Measurements from ENCODE around the gene BLTP3B.

BLTP3B gene

GRCh38 chr12:100164153-100164704 lies 21.6 kb upstream of the BLTP3B start:
- DNase-seq (ENCODE audit: low read depth in 2 of 2), result no peak

DNA sequence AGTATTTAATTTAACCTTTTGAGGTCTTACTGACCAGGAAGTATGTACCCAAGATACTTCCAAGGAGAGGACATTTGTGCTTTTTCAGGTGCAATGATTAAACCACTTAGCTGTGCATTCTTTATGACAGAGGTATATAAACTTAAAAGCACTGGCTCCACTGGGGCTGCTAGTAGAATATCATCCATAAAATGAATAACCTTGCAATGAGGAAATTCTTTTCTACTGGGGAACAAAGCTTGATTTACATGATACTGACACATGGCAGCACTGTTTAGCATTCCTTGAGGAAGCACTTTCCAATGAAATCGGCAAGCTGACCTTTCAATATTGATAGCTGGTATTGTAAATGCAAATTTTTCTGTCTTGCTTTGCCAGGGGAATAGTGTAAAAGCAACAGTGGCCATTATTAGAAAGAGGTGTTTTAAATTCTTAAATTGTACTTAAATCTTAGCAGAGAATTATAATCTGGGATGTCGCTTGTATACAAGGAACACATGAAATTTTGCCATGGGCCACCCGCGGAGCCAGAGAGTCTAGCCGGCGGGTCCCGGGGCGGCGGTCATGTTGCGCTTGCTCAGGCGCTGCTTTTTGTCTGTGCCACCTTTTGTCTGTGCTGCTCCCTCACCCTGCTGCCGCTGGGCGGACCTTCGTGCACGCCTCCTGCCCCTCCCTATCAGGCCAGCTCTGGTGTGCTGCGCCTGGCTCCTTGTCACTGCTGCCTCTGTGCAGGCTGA lies 20.9 kb upstream of the BLTP3B start:
- peak; percentile 50 to 54 for DNase-seq (ENCODE audit: low read depth in 2 of 2)

DNA sequence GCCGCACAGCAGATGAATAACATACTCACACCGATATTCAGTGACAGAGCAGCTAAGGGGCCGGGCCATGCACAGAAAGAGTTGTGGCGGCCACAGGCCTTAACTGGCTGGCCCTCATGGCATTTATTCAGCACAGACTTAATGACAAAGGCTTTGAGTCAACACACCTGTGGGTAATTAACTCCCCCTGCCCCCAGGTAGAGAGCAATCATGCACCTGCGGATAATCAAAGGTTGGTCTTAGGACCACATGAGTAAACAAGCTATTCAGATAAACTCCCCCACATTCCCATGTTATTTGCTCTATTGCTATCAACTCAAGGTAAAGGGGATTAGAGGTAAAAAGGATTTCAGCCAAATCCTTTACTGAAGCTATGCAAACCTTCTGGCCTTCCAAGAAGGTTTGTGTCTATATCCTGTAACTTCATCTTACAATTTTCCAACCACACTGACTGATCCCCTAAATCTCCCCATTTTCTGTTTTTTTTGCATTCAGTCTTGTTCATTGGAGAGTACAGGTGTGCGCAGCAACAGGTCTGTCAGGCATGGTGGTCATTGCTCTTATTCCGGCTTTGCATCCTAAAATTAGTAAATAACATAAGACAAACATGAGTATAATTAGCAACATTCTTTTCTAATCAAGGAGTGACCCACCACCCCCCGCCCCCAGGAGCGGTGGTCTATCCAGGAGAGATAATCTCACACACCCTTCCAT lies 16.9 kb upstream of the BLTP3B start:
- no peak for DNase-seq (ENCODE audit: low read depth in 2 of 2)

DNA sequence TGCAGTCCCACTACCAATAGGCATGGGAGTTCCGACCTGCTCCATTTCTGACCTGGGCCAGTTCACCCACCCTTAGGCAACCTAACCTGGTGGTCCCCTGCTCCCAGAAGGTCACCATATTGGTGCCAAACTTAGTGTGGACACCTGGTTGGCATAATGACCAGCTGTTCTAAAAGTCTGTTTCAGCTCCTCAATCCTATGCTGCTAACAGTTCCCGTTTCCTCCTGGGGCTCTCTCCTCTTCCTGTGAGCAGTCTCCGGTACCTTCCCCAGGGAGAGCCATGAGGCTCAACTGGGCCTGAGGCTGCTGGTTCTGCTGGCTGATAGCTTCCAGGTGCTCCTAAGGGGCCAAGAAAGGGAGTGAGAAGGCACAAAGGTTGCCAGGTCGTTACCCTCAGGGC lies 15.9 kb upstream of the BLTP3B start:
- no peak for DNase-seq (ENCODE audit: low read depth in 2 of 2)

DNA sequence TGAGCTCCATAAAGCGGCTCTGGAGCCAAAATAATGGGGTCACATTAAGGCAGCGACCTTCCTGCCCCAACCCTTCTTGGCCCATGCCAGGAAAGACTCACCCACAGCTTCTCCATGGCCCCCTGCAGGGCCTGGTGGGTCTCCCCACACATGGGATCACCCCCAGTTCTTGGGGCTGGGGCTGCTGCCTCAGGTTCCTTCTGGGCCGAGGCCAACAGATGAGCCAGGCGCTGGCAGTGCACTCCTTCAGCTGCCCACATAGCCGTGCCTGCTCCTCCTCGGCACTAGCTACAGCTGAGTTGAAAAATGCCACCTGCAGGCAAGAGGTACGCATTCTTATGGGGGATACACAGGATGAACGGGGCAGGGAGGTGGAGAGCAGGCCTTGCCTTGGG lies 14.8 kb upstream of the BLTP3B start:
- no peak for DNase-seq (ENCODE audit: low read depth in 2 of 2)

- no peak for DNase-seq (ENCODE audit: low read depth in 2 of 2)
Measured at GRCh38 chr12:100156731-100157426, 14.2 kb upstream of the BLTP3B start.

DNA sequence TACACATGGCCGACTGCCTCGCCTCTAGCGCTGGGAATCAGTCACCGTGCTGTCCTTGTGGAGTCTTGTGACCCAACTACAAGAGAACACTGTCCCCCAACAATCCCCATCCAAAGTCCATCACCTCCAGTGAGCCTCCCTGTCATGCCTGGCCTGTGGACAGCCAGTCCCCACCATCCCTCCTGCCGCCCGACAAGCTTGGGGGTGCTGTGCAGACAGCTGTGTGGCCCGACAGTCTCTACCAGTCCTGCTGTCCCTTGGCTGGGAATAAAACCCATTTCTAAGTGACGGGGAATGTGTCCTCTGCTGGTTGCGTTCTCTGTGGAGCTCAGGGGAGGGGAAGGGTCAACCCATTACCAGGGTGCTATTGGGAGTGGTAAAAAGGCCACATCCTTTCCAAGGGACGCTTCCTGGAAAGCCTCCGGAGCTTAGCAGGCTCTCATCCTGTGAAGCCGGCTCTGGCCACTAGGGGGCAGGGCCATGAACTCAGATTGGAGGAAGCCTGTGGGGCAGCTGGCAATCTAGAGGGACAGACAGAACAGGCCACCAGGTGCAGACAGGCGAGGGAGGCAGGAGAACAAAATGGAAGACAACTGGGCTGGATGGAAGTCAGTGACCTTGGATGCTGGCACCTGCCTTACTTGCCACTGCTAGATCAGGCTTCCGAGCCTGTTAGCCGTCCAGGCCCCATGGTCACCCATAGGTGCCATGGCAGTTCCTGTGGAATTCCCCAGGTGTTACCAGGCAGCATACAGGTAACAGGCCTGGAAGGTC lies 12.0 kb upstream of the BLTP3B start:
- DNase-seq (ENCODE audit: low read depth in 2 of 2), result peak; percentile 63 to 70

- no peak for DNase-seq (ENCODE audit: low read depth in 2 of 2)
Measured at GRCh38 chr12:100153131-100153530, 10.5 kb upstream of the BLTP3B start.

DNA sequence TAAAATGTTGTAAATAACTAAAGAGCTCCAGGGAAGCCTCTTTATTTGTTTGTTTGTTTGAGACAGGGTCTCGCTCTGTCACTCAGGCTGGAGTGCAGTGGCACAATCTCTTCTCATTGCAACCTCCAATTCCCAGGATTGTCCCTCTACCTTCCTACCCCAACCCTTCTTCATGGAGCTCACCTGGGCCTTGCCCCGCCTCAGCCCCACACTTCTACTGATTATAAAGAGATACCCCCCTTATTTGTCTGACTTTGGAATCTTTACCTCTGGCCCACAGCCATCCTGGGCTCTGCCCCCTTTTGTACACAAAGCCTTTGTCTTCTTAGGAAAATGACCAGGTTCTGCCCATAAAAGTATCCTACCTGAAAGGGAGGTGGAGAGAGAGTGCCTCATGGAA lies 9.1 kb upstream of the BLTP3B start:
- DNase-seq (ENCODE audit: low read depth in 2 of 2), result no peak

DNA sequence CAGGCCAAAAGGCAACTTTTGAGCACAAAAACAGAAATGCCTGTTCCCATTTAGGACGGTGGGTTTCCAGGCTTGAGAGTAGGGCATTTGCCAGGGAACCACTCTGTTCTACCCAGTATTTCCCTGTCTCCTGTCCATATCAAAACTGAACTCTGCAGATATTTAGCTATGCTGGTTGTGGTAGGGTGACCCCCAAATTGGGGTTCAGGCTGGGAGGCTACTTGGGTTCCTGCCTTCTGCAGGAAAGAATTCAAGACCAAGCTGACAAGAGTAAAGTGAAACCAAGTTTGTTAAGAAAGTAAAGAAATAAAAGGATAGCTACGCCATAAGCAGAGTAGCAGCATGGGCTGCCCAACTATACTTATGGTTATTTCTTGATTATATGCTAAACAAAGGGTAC lies 3.6 kb upstream of the BLTP3B start:
- DNase-seq (ENCODE audit: low read depth in 2 of 2), result no peak

DNA sequence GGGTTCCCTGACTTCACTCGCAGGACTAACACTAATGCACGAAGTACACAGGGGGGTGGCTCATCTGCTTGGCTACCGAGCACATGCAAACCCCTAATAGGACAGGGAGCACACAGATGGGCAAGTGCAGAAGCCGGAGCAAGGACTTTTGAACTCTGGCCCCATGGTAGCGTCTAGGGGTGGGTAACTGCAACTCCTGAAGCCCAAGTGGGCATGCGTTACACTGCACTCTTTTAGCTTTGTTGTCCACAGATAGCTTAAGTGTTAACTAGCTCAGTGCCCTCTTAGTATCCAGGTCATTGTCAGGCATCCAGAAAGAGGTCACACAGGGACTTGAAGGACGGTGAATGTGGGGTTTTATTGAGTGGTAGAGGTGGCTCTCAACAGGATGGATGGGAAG lies 3.0 kb upstream of the BLTP3B start:
- DNase-seq (ENCODE audit: low read depth in 2 of 2), result no peak

DNA sequence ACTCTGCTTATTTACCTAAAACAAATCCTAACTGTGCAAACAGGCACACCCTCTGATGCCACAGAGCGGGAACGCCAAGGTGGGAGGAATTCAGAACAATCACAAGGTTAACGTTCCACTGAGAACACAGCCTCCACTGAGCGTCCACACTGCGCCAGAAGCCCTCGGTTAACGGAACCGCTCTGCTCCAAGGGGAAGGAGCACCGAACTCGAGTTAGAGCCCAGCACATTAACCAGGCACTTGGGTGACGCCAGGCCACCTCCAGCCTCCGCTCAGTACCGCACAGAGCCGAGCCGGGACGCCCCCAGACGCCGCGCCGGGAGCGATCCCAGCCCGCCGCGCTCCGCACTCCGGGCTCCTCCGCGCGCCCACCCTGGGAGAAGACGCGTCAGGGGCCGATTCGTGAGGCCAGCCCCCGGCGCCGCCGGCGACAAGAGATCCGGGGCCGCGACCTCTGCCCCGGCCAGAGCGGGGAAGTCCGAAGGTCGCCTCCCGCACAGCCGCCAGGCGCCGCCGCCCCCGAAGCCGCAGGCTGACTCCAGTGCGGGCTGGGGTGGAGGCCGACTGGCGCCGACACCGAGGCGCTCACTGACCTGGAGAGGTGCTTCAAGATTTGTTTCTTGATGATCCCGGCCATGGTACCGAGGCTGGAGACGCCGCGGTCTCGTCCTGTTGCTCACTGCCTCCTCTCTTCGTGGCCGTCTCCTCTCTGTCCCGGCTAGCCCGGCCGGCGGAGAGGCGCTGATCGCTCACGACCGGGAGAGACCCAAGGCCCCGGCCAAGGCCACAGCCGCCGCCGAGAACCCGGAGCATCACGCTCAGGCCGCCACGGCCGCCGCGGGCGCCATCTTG lies 450 bp downstream of the BLTP3B start:
- DNase-seq (ENCODE audit: low read depth in 2 of 2), result peak in 1 of 2 donors; percentile 33

DNA sequence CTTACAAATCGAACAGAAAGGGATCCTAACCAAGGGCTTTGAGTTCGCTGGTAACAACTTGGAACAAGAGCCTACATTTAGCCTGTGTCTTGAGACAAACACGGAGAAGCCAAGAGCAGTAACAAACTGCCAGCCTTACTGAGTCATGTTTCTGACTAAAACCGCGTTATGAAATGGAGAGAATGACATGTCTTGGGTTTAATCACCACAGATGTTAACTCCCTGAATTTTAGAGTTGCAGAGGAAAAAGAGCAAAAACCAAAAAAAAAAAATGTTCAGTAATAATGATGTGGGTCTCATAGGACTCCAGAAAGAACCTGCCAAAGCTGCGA lies 1.0 kb downstream of the BLTP3B start:
- DNase-seq (ENCODE audit: low read depth in 2 of 2), result peak in 1 of 2 donors; percentile 37

- DNase-seq (ENCODE audit: low read depth in 2 of 2), result no peak
Measured at GRCh38 chr12:100138803-100139098, 3.9 kb downstream of the BLTP3B start.

DNA sequence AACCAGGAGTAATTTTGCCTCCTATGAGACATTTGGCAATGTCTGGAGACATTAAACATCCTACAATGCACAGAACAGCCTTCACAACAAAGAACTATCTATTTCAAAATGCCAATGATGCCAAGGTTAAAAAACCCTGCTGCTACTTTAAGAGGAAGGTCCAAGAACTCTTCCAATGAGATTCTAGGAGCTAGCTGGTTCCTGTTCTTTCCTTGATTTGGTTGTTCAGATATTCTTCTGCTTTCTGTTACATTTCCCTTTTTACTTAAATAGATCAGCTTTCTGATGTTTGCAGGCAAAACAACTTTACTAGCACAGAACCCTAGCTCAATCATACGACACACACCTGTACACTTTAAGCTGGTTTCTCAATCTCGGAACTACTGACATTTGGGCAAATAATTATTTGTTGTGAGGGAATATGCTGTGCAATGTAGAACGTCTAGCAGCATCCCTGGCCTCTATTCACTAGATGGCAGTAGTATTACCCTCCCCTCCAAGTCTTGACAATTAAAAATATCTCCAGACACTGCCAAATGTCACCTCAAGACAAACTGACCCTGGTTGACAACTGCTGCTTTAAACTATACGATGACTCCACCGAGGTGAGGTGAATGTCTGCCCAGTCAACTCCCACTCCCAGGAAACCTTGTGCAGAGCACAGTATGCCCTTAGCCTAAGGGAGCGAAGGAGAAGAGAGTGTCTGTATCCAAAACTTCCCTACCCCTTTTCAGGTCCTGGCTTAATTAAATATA lies 4.4 kb downstream of the BLTP3B start:
- DNase-seq (ENCODE audit: low read depth in 2 of 2), result no peak

- DNase-seq (ENCODE audit: low read depth in 2 of 2), result no peak
Measured at GRCh38 chr12:100133200-100133599, 9.5 kb downstream of the BLTP3B start.

DNA sequence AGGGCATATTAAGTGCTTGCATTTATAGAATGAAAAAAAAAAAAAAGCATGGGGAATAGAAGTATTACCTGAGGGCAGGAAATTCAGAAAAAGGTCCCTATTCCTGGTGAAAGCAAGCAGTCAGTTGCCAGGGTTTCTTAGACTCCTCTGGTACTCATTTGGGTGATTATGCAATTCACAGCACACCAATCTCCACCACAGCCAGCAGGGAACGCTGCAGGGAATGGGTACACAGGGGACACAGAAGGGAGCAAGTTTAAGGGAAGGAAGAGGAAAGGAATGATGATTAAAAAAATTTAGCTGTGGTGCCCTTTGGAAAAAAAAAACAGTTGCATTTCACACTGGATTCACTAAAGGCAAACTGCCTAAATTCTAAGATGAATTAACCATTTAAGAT lies 14.2 kb downstream of the BLTP3B start:
- DNase-seq (ENCODE audit: low read depth in 2 of 2), result no peak

DNA sequence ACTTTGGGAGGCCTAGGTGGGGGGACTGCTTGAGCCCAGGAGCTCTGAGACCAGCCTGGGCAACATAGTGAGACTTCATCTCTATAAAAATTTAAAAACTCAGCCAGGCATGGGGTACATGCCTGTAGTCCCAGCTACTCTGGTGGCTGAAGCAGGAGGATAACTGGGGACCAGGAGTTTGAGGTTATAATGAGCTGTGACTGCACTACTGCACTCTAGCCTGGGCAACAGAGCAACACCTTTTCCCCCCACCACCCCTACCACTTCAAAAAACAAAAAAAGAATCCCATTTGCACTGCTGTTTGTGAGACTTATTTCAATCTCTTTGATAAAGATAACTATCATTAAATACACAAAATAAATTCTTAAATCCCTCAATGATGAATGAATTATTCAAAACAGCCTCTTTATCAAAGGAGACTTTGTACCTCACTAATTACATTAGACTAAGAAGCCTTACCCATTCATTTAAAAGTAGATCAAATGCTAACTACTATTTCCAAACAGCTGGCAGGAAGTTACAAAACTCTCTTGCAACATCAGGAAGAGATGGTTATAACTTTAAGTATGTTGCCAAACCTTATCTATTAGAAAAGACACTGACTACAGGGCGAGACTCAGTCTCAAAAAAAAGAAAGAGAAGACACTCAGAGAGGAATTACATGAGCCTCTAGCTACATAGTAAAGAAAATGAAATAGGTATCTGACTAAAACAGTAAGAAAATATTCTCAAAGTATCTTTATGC lies 14.7 kb downstream of the BLTP3B start:
- no peak for DNase-seq (ENCODE audit: low read depth in 2 of 2)

GRCh38 chr12:100123316-100124095 lies 19.2 kb downstream of the BLTP3B start:
- no peak for DNase-seq (ENCODE audit: low read depth in 2 of 2)

All from stimulated activated CD4-positive, alpha-beta T cell treated with anti-CD3 and anti-CD28 coated beads, Interleukin-1b, Interleukin-23, amount 100 ng/mL, for 4 hours (primary cell).